Transverse colon (tissue), 4 donors: ENCODE results near the gene CREB5. TPM values are rescaled to one million over a fixed set of nuclear protein-coding genes. Genes with fewer than 3 reads are reported as not detected.

Experiments
- DNase-seq: peaks from one replicate; pipeline ENCODE4 v3.0.0-alpha.2; 2019
- H3K27ac ChIP-seq, 4 donors: fragments of 200-600 bp; sonication (generic); 2 replicates each; pipeline ENCODE4 v1.5.1; 2016 to 2018; ENCODE audit warnings: inconsistent platforms in 4 of 4
- H3K27me3 ChIP-seq: fragments of 200-600 bp; sonication (generic); 2 replicates; pipeline ENCODE4 v1.5.1; 2017; ENCODE audit warnings: inconsistent platforms
- H3K36me3 ChIP-seq, 4 donors: fragments of 200-600 bp; sonication (generic); 2 replicates each; pipeline ENCODE4 v1.5.1; 2017 to 2019; ENCODE audit warnings: inconsistent platforms in 4 of 4
- H3K4me1 ChIP-seq, 4 donors: fragments of 200-600 bp; sonication (generic); 2 replicates each; pipeline ENCODE4 v1.5.1; 2017 to 2020; ENCODE audit warnings: inconsistent platforms in 4 of 4
- H3K4me3 ChIP-seq, 4 donors: fragments of 200-600 bp; sonication (generic); 1 replicate in 1 of 4; 2 replicates in 3 of 4; pipeline versions ENCODE4 v1.5.1 to v1.6.1; 2017 to 2019; ENCODE audit warnings: inconsistent platforms in 4 of 4
- H3K9me3 ChIP-seq, 2 donors: fragments of 200-600 bp; sonication (generic); 2 replicates each; pipeline ENCODE4 v1.5.1; 2017 to 2019; ENCODE audit warnings: inconsistent platforms in 2 of 2
- CTCF ChIP-seq, 5 experiments: fragments of 200-600 bp in 3 of 5; fragments of 450-650 bp in 2 of 5; sonication (generic) in 3 of 5; IDR thresholded peaks; 1 replicate in 2 of 5; 2 replicates in 3 of 5; pipeline ENCODE4 v1.5.1; 2016 to 2017; ENCODE audit warnings: antibody characterized with exemption in 5 of 5, inconsistent platforms in 3 of 5, mild to moderate bottlenecking in 2 of 5, moderate library complexity in 1 of 5
- EP300 ChIP-seq: sonication (generic); formaldehyde crosslinking; IDR thresholded peaks from one replicate; pipeline ENCODE4 v1.6.1; 2017; ENCODE audit warnings: antibody characterized with exemption, low read depth
- POLR2A ChIP-seq: fragments of 450-650 bp; IDR thresholded peaks from one replicate; pipeline ENCODE4 v1.6.1; 2016; ENCODE audit warnings: antibody characterized with exemption, mild to moderate bottlenecking, moderate library complexity
- POLR2AphosphoS5 ChIP-seq, 3 donors: sonication (generic); formaldehyde crosslinking; IDR thresholded peaks; one replicate each; pipeline ENCODE4 v1.6.1; 2016; ENCODE audit warnings: antibody characterized with exemption in 3 of 3
- WGBS, 2 donors: methylation state at CpG; one replicate each; pipeline ENCODE4 v1.1.5; 2018; ENCODE audit warnings: low coverage in 1 of 2; 5-methylcytosine and 5-hydroxymethylcytosine counted together
- in situ Hi-C, 4 donors: fragments of 200-750 bp; cut with MboI; loops; one replicate each; pipeline versions ENCODE4 v1.15.0 to v1.15.1; 2017; ENCODE audit warnings: low sequenced_read_pairs in 3 of 4, low pct_ligation_motif_present in 1 of 4, low pct_unique_long_range_greater_than_20kb in 1 of 4
- intact Hi-C: fragments of 100-400 bp; cut with DNase I; formaldehyde crosslinking; loops from one replicate; pipeline ENCODE4 v1.15.1; 2023; ENCODE audit warnings: low total_unique reads
- total RNA-seq, 4 donors: library from RNA; depleted of rRNA; stranded (reverse); fragments of >200 nt; gene quantifications; one replicate each; pipeline ENCODE4 v1.1.0, GENCODE V29; 2016

The CREB5 gene
- total RNA-seq, 4 donors from 2014 or later = 3.0 to 12.2 (median 7.0) TPM

GRCh38 chr7:28483908-28484605 lies 71.7 kb downstream of the CREB5 start:
- no peaks in the 10 kb centered on the region for H3K4me1 ChIP-seq
- in situ Hi-C loops = no loop called here

GRCh38 chr7:28484606-28484935 lies 72.3 kb downstream of the CREB5 start:
- DNase-seq = no peak
- 75 to 92% methylated on average over 2 to 4 of the region's 4 CpGs for WGBS, 2 donors
- no peak overlapping the region for H3K4me3 ChIP-seq
- H3K27me3 ChIP-seq = no peaks in the 10 kb centered on the region
- H3K9me3 ChIP-seq = no peaks in the 10 kb centered on the region
- in situ Hi-C loops (no loop called here), intact Hi-C loops (no loop called here)
- H3K36me3 ChIP-seq = no peaks in the 10 kb centered on the region
- no peaks in the 10 kb centered on the region for H3K4me1 ChIP-seq
- no peak overlapping the region for H3K27ac ChIP-seq
- TF ChIP-seq CTCF (IDR thresholded peaks at IDR 0.05) (no peak), EP300 (no peak), POLR2A (no peak), POLR2AphosphoS5 (IDR thresholded peaks at IDR 0.05) (no peak)

More at GRCh38 chr7:28483908-28484605, 71.7 kb downstream of the CREB5 start:
- Histone ChIP-seq H3K27me3 (no peaks in the 10 kb centered on the region), H3K4me3 (no peak overlapping the region), H3K36me3 (no peaks in the 10 kb centered on the region), H3K9me3 (no peaks in the 10 kb centered on the region), H3K27ac (no peak overlapping the region)
- WGBS, 2 donors = 62 to 78% methylated on average over 2 of the region's 2 CpGs
- intact Hi-C loops = no loop called here
- TF ChIP-seq CTCF (IDR thresholded peaks at IDR 0.05) (no peak), EP300 (no peak), POLR2AphosphoS5 (IDR thresholded peaks at IDR 0.05) (no peak), POLR2A (no peak)
- DNase-seq = no peak

GRCh38 chr7:28487487-28487886 lies 75.2 kb downstream of the CREB5 start:
- DNase-seq = no peak
- no peaks in the 10 kb centered on the region for H3K4me1 ChIP-seq
- H3K4me3 ChIP-seq = no peak overlapping the region
- in situ Hi-C loops = no loop called here
- H3K36me3 ChIP-seq = no peaks in the 10 kb centered on the region
- WGBS, 2 donors = 89 to 93% methylated on average over 4 of the region's 4 CpGs
- H3K27ac ChIP-seq = no peak overlapping the region
- no peaks in the 10 kb centered on the region for H3K27me3 ChIP-seq
- H3K9me3 ChIP-seq = no peaks in the 10 kb centered on the region
- TF ChIP-seq POLR2A = no peak
- no peak for TF ChIP-seq EP300
- no peak for TF ChIP-seq CTCF (IDR thresholded peaks at IDR 0.05)
- no peak for TF ChIP-seq POLR2AphosphoS5 (IDR thresholded peaks at IDR 0.05)
- intact Hi-C loops = no loop called here

- in situ Hi-C loops (no loop called here), intact Hi-C loops (no loop called here)
- Histone ChIP-seq H3K27me3 (no peaks in the 10 kb centered on the region), H3K27ac (no peak overlapping the region), H3K4me1 (no peaks in the 10 kb centered on the region), H3K4me3 (no peak overlapping the region), H3K9me3 (no peaks in the 10 kb centered on the region), H3K36me3 (no peaks in the 10 kb centered on the region)
- TF ChIP-seq EP300 (no peak), CTCF (IDR thresholded peaks at IDR 0.05) (no peak), POLR2AphosphoS5 (IDR thresholded peaks at IDR 0.05) (no peak), POLR2A (no peak)
- 46 to 65% methylated on average over 2 to 9 of the region's 9 CpGs for WGBS, 2 donors
- DNase-seq = no peak
These were observed 75.9 kb downstream of the CREB5 start for GRCh38 chr7:28488061-28488791.
